VCaP (cell line): ENCODE data around the gene KCNQ2.

ENCODE experiments used
- H3K27ac ChIP-seq: fragments of 450-650 bp; 2 replicates; pipeline ENCODE4 v1.5.1; 2017
- TF ChIP-seq, protein P1 (sequence below): fragments of 450-650 bp; conservative IDR thresholded peaks from 2 replicates; pipeline ENCODE4 v1.5.1; 2017; ENCODE audit warnings: mild to moderate bottlenecking, moderate library complexity

Gene KCNQ2

DNA sequence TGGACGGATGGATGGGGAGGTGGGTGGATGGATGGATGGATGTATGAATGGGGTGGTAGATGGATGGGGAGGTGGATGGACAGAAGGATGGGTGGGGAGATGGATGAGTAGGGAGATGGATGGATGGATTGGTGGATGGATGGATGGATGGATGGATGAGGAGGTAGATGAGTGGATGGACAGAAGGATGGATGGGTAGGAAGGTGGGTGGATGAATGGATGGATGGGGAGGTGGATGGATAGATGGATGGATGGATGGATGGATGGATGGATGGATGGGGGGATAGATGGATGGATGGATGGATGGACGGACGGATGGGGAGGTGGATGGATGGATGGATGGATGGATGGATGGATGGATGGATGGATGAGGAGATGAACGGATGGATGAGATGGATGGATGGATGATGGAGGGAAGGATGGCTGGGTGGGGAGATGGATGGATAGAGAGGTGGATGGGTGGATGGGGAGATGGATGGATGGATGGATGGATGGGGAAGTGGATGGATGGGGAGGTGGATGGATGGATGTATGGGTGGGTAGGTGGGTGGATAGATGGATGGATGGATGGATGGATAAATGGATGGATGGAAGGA is 19.3 kb upstream of the KCNQ2 start:
- TF ChIP-seq, protein P1, sequence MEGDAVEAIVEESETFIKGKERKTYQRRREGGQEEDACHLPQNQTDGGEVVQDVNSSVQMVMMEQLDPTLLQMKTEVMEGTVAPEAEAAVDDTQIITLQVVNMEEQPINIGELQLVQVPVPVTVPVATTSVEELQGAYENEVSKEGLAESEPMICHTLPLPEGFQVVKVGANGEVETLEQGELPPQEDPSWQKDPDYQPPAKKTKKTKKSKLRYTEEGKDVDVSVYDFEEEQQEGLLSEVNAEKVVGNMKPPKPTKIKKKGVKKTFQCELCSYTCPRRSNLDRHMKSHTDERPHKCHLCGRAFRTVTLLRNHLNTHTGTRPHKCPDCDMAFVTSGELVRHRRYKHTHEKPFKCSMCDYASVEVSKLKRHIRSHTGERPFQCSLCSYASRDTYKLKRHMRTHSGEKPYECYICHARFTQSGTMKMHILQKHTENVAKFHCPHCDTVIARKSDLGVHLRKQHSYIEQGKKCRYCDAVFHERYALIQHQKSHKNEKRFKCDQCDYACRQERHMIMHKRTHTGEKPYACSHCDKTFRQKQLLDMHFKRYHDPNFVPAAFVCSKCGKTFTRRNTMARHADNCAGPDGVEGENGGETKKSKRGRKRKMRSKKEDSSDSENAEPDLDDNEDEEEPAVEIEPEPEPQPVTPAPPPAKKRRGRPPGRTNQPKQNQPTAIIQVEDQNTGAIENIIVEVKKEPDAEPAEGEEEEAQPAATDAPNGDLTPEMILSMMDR, result no peak
- H3K27ac ChIP-seq, result no peak overlapping the region

GRCh38 chr20:63491078-63491477 is 18.6 kb upstream of the KCNQ2 start:
- no peak overlapping the region for H3K27ac ChIP-seq
- TF ChIP-seq, protein P1, result no peak

GRCh38 chr20:63490416-63490815 is 18.0 kb upstream of the KCNQ2 start:
- TF ChIP-seq, protein P1, result no peak
- no peak overlapping the region for H3K27ac ChIP-seq

GRCh38 chr20:63488315-63489251 is 16.1 kb upstream of the KCNQ2 start:
- TF ChIP-seq, protein P1, result no peak
- H3K27ac ChIP-seq, result no peak overlapping the region

GRCh38 chr20:63487781-63488241 is 15.4 kb upstream of the KCNQ2 start:
- TF ChIP-seq, protein P1, result no peak
- H3K27ac ChIP-seq, result no peak overlapping the region

DNA sequence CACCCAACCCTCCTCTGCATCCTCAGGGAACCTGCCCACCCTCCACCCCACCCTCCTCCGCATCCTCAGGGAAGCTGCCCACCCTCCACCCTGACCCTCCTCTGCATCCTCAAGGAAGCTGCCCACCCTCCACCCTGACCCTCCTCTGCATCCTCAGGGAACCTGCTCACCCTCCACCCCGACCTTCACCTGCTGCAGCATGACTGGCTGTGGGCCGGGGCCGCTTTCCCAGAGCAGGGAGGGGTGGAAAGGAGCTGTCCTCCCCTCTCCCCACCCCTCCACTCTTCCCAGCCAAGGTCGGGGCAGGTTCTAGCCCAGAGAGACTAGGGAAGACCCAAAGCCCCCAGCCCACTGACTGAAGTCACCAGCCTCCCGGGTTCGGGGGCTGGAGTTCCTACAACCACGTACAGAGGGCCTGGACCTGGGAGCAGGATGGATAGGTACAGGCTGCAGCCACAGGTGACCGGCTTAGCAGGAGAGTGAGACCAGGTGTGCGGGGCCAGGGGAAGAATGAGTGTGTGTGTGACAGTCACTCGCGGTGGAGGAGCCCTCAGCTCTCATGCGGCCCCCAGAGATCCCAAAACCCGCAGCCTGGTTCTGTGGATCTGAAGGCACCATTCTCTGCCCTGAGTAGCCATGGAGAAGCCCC is 14.8 kb upstream of the KCNQ2 start:
- TF ChIP-seq, protein P1, result no peak
- H3K27ac ChIP-seq, result no peak overlapping the region

DNA sequence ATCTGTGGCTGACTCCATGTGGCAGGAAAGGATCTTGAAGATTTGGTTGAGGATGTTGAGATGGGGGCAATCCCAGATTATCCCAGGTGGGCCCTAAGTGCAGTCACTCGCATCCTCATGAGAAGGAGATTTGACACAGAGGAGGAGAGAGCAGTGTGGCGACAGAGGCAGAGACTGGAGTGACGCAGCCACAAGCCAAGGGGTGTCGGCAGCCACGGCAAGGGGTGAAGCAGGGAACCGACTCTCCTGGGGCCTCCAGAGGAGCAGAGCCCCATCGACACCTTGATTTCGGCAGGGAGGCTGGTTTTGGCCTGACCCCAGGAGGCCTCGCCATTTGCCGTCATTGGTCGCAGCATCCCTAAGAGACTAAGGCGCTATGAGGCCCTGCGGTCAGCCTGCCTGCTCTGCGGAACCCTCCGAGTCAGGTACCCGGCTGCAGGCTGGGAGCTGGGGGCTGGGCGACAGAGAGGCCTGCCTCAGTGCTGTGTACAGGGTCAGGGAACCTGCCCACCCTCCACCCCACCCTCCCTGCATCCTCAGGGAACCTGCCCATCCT is 13.9 kb upstream of the KCNQ2 start:
- H3K27ac ChIP-seq, result no peak overlapping the region
- TF ChIP-seq, protein P1, result no peak
